ENCODE data around the gene HPSE2.

GRCh38 chr10:99058762-99059161 is 176.9 kb downstream of the HPSE2 start:
- TF ChIP-seq CTCF (IDR thresholded peaks at IDR 0.05): no peak
- TF ChIP-seq POLR2AphosphoS5 (IDR thresholded peaks at IDR 0.05; ENCODE audit: insufficient read depth in 1 of 2, low read depth in 1 of 2): no peak
- no peak for TF ChIP-seq POLR2A (IDR thresholded peaks at IDR 0.05)

Data from vagina (tissue), 2 donors.